NT2/D1 (cell line): ENCODE data around the gene P2RY6.

Experiments used
- SUZ12 ChIP-seq: IDR thresholded peaks from 2 replicates; pipeline ENCODE4 v1.6.1; 2011; ENCODE audit not compliant: insufficient read length, insufficient read depth; ENCODE audit errors: extremely low read depth
- YY1 ChIP-seq: IDR thresholded peaks from 2 replicates; pipeline ENCODE4 v1.6.1; 2011; ENCODE audit not compliant: insufficient read length, insufficient read depth
- ZNF274 ChIP-seq: IDR thresholded peaks from 2 replicates; pipeline ENCODE4 v1.6.1; 2011; ENCODE audit warnings: mild to moderate bottlenecking, low read depth, low read length

DNA sequence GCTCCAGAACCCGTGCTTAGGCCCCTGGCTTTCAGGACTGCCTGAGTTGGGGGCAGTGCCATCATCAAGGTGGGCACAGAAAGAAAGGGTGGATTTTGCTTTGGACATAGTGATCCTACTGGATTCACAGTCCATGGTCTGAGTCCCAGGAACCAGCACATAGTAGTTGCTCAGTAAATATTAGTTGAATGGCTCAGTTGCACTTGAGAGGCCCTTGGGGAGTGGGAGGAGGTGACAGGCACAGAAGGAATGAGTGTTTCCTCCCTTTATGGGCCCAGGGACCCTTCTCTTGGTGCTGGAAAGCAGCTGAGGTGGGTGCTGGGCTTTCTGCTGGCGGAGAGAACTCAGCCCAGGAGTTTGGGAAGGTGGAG is 52.5 kb downstream of the P2RY6 start:
- no peak for TF ChIP-seq YY1
- TF ChIP-seq ZNF274: no peak
- TF ChIP-seq SUZ12: no peak
